GM21737 (cell line): ENCODE data around the gene PLXDC1.

ENCODE experiments used
- ATAC-seq: cut with Tn5 transposase; IDR thresholded peaks from one replicate; pipeline ENCODE4 v1.9.1; 2021; ENCODE audit warnings: mild to moderate bottlenecking, moderate library complexity; ENCODE audit not compliant: unreplicated experiment

Gene PLXDC1

DNA sequence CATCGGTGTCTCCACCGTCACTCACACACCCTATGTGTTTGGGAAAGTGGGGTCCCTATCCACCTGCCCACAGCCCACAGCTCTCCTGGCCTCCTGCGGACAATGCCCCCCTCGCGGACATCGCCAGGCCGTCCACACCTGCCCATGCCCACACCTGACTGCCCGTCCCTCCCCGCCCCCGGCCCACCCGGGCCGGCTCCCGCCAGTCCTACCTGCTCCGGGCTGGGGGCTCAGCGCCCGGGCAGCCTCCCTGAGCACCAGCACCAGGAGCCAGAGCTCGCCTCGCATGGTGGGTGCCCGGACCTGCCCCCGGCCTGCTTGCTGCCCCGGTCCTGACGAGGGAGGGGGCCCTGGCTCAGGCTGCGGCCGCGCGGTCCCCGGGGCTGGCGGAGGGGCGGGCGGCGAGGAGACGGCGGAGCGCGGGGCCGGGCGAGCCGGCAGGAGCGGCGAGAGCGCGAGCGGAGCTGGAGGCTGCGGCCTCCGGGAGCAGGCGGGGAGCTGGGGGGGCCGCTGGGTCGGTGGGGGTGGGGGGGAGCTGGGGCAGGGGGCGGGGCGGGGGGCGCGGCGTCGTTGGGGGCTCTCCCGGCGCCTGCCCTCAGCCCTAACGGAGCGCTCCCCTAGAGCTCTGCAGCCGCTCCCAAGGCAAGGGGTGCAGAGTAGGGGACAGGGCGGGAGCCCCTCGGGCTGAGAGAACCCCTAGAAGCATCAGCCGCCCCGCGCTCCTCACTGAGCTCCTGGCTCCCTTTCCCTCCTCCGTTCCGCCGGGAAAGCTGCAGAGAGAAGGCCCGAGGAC lies at the start of gene PLXDC1:
Gene PLXDC1 (minus strand): TSS at position 488 of the 793 bp plus-strand sequence. CDS start 200 bp downstream, at position 288.
- no peak for ATAC-seq

- ATAC-seq = no peak
Observed at GRCh38 chr17:39200957-39201510, 49.6 kb upstream of the PLXDC1 start.

GRCh38 chr17:39200070-39200879 lies 48.8 kb upstream of the PLXDC1 start, which contains the start of gene RPL19:
RPL19 (plus strand) TSS chr17:39200283; CDS start chr17:39200345, 62 bp downstream.
- ATAC-seq = peak; percentile 65

DNA sequence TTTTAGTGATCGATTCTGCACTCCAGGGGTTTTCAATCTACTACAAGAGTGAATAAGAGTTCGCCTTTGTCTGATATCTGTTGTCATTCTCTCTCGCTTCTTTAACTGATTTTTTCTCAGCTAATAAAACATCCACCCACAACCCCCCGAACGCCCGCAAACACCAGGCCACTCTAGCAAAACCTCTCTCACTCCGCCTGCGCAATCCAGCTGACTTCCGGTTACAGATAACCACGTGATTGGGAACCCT lies 48.3 kb upstream of the PLXDC1 start:
- ATAC-seq = peak; percentile 52

DNA sequence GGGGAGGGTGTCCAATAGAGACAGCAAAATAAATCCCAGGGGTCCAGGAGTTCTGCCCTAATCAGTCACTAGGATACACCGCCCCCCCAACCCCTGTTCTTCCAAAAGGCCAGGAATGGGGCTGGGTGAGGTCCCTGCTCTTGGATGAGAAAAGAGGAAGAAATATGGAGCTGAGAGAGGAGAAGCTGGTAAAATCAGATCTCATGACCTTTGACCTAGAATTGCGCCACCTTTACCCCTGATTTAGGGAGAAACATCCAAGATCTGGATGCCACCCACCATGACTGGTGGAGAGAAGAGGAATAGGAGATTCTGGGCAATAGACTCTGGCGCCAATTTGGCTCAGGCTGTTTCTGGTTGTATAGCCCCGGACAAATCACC lies 46.7 kb upstream of the PLXDC1 start:
- ATAC-seq = no peak

DNA sequence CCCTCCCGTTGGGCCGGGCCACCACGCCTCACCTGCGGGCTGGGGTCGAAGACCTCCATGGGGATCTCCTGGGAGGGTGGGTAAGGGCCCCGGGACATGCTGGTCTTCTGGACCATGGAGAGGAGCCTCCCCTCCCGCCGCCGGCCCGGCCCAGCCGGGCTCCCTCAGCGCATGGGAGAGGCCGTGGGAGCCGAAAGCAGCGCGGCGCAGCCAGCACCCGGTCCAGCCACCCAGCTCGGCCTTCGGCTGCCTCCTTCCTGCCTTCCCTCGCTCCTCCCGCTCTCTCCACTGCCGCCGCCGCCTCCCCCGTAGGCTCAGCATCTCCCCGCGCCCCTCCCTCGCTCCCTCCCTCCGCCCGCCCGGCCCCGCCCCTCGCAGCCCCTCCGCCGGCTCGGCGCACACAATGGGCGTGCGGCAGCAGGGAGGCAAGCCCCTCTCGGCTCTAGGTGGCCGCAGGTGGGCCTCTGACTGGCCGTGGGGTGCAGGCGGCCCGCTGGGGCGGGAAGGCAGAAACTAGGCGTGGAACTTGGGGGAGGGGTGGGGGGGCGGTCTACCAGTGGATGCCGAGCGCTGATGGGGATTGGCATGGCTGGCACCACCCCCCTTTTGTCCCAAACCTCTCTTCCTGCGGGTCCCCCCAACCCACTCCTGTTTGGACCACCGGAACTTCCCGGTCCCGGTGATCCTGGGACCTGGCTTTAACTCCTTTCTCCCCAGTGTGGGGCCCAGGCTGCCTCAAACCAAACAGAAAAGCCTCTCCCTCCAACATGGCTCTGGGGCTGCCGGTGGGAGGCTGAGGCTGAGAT lies 46.1 kb upstream of the PLXDC1 start, which contains the start of gene CACNB1:
Gene CACNB1 (minus strand): TSS at position 290 of the 806 bp plus-strand sequence. CDS start 174 bp downstream, at position 116.
- ATAC-seq = no peak

DNA sequence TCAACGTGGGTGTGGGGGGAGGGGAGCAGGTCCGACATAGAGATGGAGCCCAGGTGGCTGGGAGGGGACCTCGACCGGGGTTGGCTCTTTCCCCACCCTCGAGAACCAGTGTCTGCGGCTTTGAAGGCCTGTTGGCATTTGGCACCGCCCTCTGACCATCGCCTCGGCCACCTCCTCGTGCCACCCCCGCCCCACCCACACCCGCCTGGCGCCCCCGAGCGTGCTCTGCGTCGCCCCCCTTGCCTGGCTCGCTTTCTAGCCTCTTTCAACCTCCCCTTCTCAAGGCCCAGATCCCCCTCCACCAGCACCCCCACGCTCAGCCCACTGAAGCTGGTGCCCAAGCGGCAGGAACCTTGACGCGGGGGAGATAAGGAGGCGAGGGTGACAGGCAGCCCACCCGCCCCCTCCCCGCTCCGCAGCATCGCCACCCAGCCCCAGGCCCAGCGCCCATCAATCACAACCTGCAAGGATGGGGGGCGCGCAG lies 45.4 kb upstream of the PLXDC1 start:
- ATAC-seq = no peak

DNA sequence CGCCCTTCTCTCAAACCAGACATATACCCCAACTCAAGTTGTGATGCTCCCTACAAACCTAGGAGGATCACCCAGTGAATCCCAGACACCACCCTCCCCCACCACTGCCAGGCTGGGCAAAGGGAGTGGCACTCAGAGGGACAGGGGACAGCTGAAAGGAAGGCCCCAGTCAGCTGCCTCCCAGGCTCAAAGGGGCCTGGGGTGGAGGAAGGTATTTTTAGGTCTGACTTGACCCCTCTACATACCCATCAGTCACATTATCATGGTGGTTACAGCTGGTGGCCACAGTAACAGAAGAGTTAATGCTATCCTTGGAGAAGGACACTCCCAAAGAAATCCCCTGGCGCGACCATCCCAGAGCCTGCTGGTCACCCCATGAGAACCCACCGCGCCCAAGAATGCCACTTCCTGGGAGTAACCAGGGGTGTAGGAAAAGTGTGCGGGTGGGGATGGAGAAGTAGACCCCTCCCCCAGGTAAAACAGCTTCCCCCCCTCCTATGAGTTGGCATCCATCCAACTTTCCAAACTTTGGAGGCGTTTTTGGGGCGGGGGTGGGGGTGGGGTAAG lies 44.9 kb upstream of the PLXDC1 start:
- ATAC-seq = no peak

- no peak for ATAC-seq
Observed at GRCh38 chr17:39195568-39196160, 44.2 kb upstream of the PLXDC1 start.

GRCh38 chr17:39194985-39195524 lies 43.6 kb upstream of the PLXDC1 start:
- no peak for ATAC-seq

DNA sequence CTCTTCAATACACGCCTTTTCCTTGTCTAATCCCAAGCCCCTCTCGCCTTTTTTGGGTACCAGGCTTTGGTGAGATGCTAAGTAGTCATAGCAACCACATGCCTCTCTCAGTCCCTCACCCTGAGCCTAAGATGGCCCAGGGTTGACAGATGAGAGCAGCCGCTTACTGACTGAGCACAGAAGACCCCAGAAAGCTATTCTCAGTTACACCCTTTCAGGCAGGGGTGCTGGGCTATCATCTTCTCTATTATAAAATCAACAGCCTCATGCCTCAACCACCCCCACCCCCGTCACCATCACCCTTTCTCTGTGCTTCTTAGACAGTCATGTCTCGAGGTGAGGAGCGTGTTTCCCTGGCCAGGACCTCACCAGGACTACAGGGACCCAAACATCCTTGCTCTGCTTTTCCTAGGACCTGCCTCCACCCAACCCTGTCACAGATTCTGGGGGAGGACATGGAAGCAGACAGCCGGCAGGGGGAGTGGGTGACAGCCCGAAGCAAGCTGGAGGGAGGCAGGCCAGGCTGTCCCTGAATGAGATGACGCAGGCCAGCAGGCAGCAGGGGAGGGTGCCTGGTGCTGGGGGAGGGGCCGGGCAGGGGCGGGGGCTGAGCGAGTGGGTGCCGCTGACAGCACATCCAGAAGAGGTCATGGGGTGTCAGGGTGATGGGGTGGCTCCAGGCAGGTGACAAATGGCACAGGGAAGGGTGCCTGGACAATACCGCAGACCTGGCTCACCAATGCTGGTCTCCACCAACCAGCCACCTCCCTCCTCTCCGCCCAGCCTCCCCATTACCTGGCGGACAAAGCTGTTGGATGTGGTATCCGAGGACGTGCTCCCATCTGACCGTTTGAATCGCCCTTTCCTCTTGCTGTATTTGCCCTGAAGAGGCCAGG lies 42.9 kb upstream of the PLXDC1 start:
- no peak for ATAC-seq

DNA sequence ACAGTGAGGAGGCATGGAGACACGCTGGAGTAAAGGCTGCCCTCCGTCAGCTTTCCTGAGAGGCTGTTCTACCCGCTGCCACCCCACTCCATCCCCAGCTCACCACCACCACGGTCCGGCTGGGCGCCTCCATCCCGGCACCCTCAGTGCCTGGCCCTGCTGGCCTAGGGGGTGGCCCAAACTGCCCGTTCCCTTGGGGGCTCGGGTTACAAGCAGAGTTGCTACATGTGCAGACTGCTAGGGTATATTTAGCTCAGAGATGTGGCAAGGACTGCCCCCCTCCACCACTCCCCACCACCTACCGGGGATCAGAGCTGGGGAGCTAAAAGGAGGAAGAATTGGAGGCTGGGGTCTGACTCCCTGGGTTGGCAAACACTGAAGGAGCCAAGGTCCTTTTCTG lies 41.9 kb upstream of the PLXDC1 start:
- ATAC-seq = no peak

DNA sequence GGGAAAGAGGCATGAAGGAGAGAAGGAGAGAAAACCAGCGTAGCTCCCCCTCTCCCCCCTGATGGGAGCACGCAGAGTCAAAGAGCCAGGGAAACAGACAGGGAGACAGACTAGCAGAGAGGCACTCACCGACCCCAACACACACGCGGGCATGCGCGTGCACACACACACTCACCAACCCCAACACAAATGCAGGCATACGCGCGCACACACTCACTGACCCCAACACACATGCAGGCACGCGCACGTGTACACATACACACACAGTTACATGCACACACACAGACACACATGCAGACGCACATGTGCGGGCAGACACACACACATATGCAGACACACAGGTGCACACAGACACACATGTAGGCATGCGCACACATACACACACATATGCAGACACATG lies 41.5 kb upstream of the PLXDC1 start:
- ATAC-seq = no peak

DNA sequence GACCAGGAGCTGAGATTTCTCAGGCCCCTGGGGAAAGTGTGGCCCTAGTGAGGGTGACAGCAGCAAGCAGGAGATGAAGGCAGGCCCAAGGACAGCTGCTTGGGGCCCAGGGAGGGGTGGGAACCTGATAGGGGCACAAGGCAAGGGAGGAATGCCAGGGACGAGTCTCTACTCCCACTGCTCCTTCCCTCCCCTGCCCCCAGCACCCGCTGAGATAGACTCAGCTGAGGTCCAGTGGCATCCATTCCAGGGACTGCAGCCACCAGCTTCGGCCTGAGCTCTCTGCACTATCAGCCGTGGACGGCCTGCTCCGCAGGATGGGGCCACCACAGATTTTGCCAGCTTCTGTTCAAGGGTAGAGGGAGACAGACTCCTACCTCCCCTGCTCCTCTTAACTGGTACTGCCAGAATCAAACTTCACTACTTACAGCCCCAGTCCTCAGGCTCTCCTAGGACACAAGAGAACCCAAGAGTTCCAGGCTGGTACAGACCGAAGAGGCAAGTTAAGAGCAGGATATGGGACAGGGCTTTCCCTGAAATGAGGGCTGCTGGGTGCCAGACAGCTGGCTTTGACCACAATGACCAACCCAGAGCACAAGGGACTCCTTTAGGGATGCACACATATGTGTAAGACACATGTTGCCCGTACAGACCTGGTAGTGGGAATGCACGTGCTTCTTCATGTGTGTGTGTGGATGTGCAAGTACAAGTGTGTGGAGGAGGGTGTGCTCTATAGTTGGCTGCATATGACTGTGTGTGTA lies 40.5 kb upstream of the PLXDC1 start:
- no peak for ATAC-seq

DNA sequence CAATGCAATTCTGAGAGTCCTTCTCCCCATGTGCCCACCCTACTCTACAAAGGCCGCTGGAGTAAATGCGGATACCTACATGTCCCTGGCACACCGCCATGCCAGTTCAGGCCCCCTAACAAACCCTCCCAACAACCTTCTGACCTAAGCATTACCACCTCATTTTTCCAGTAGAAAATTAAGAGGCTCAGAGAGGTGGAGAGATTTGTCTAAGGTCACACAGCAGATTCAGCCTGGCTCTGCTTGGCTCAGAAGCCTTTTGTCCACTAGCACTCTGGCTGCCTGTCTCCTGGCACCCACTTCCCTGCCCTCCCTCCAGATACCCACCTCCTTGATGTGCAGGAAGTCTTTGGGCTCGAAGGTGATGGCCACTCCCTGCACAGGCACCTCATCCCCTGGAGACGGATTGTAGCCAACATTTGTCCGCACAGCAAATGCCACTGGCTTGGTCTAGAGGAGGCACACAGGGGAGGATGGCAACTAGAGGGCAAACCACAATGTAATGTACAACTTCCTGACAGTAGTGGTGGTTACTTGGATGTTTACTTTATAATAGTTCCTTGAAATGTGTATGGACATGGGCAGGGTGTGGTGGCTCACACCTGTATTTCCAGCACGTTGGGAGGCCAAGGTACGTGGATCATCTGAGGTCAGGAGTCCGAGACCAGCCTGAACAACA lies 35.9 kb upstream of the PLXDC1 start:
- ATAC-seq = no peak

- no peak for ATAC-seq
Observed at GRCh38 chr17:39186481-39187002, 35.1 kb upstream of the PLXDC1 start.

- ATAC-seq = no peak
Observed at GRCh38 chr17:39183720-39184119, 32.3 kb upstream of the PLXDC1 start.
